Measurements from ENCODE around the gene RAP1GAP. TPM values are rescaled to one million over a fixed set of nuclear protein-coding genes. Genes with fewer than 3 reads are reported as not detected.
"Not testable (repeated sequence)": the region's sequence is repeated elsewhere in the genome, so short reads cannot be mapped to it uniquely, and the experiment has no call there.

Gene RAP1GAP
- total RNA-seq, 4 donors from 2014 or later = 0.36 to 0.74 (median 0.38) TPM; not detected in 1

GRCh38 chr1:21569820-21570527 lies 99.2 kb downstream of the RAP1GAP start:
- ATAC-seq (ENCODE audit: low FRiP score) (no peak), DNase-seq (ENCODE audit: low spot score) (no peak)
- no peak for TF ChIP-seq CTCF (IDR thresholded peaks at IDR 0.05)

- ATAC-seq (ENCODE audit: low FRiP score) = no peak
- no peak for DNase-seq (ENCODE audit: low spot score)
- no peak for TF ChIP-seq CTCF (IDR thresholded peaks at IDR 0.05)
These were observed 100.3 kb downstream of the RAP1GAP start for GRCh38 chr1:21568809-21569385.

GRCh38 chr1:21568006-21568746 lies 101.0 kb downstream of the RAP1GAP start:
- ATAC-seq (ENCODE audit: low FRiP score) (no peak), DNase-seq (ENCODE audit: low spot score) (no peak)
- TF ChIP-seq CTCF (IDR thresholded peaks at IDR 0.05) = no peak

GRCh38 chr1:21567241-21568005 lies 101.7 kb downstream of the RAP1GAP start:
- DNase-seq (ENCODE audit: low spot score) (no peak), ATAC-seq (ENCODE audit: low FRiP score) (no peak)
- TF ChIP-seq CTCF (IDR thresholded peaks at IDR 0.05) = no peak

GRCh38 chr1:21566361-21566760 lies 102.8 kb downstream of the RAP1GAP start:
- not testable (repeated sequence) for DNase-seq (ENCODE audit: low spot score)

GRCh38 chr1:21565285-21565684 lies 103.9 kb downstream of the RAP1GAP start:
- TF ChIP-seq CTCF (IDR thresholded peaks at IDR 0.05) = no peak
- ATAC-seq (ENCODE audit: low FRiP score) (no peak), DNase-seq (ENCODE audit: low spot score) (no peak)

More at GRCh38 chr1:21566361-21566760, 102.8 kb downstream of the RAP1GAP start:
- not testable (repeated sequence) for ATAC-seq (ENCODE audit: low FRiP score)

- DNase-seq (ENCODE audit: low spot score) (no peak), ATAC-seq (ENCODE audit: low FRiP score) (no peak)
- TF ChIP-seq CTCF (IDR thresholded peaks at IDR 0.05) = no peak
These were observed 104.5 kb downstream of the RAP1GAP start for GRCh38 chr1:21564521-21565095.

All from omental fat pad (tissue), 4 donors.